CD4-positive, alpha-beta T cell treated with Interferon gamma for 1 hour (primary cell): ENCODE results near the gene XKRX.

Source experiments
- DNase-seq: peaks from one replicate; pipeline ENCODE4 v3.0.0-alpha.2; 2020

Gene XKRX

GRCh38 chrX:100928660-100929613 lies at the start of gene XKRX:
XKRX (minus strand) TSS chrX:100928917; CDS start chrX:100928304, 613 bp downstream.
- DNase-seq = peak; percentile 19

GRCh38 chrX:100976211-100976610 lies 47.5 kb upstream of the XKRX start:
- no peak for DNase-seq

GRCh38 chrX:100975212-100975611 lies 46.5 kb upstream of the XKRX start:
- DNase-seq = no peak

- no peak for DNase-seq
These were observed 44.7 kb upstream of the XKRX start for GRCh38 chrX:100973411-100973810.

- no peak for DNase-seq
These were observed 41.2 kb upstream of the XKRX start for GRCh38 chrX:100969936-100970335.

- DNase-seq = no peak
These were observed 40.7 kb upstream of the XKRX start, which contains the start of gene ARL13A for GRCh38 chrX:100969408-100969807. ARL13A (plus strand) TSS chrX:100969708; CDS start chrX:100973690, 3,982 bp downstream.

- no peak for DNase-seq
These were observed 35.6 kb upstream of the XKRX start for GRCh38 chrX:100964362-100964761.

- no peak for DNase-seq
These were observed 34.1 kb upstream of the XKRX start for GRCh38 chrX:100962811-100963210.

- DNase-seq = no peak
These were observed 19.8 kb upstream of the XKRX start for GRCh38 chrX:100948557-100948956.

- no peak for DNase-seq
These were observed 17.7 kb upstream of the XKRX start for GRCh38 chrX:100946299-100946927.

- DNase-seq = no peak
These were observed 15.9 kb upstream of the XKRX start for GRCh38 chrX:100944601-100945000.

- no peak for DNase-seq
These were observed 10.6 kb upstream of the XKRX start for GRCh38 chrX:100939333-100939732.

GRCh38 chrX:100935767-100936166 lies 7.0 kb upstream of the XKRX start:
- DNase-seq = no peak

GRCh38 chrX:100931925-100932285 lies 3.2 kb upstream of the XKRX start:
- no peak for DNase-seq

- DNase-seq = no peak
These were observed 2.7 kb upstream of the XKRX start for GRCh38 chrX:100931218-100931924.

GRCh38 chrX:100926453-100926852 lies 2.3 kb downstream of the XKRX start:
- no peak for DNase-seq

- DNase-seq = no peak
These were observed 4.3 kb downstream of the XKRX start for GRCh38 chrX:100924375-100924774.

- no peak for DNase-seq
These were observed 13.2 kb downstream of the XKRX start for GRCh38 chrX:100915562-100915961.

GRCh38 chrX:100913111-100913510 lies 15.6 kb downstream of the XKRX start:
- DNase-seq = no peak

- no peak for DNase-seq
These were observed 17.0 kb downstream of the XKRX start for GRCh38 chrX:100911731-100912130.

GRCh38 chrX:100905620-100906019 lies 23.1 kb downstream of the XKRX start:
- no peak for DNase-seq

GRCh38 chrX:100904433-100904832 lies 24.3 kb downstream of the XKRX start:
- no peak for DNase-seq

GRCh38 chrX:100895365-100896075 lies 33.2 kb downstream of the XKRX start:
- peak; percentile 3 for DNase-seq
